CD4-positive, alpha-beta memory T cell (primary cell): ENCODE data around the gene RIOX2. TPM values are rescaled to one million over a fixed set of nuclear protein-coding genes. Genes with fewer than 3 reads are reported as not detected.
"Not testable (repeated sequence)": the region's sequence is repeated elsewhere in the genome, so short reads cannot be mapped to it uniquely, and the experiment has no call there.

Experiments used
- CTCF ChIA-PET: fragments of 350-600 bp; sonication (Branson Sonifier 250); formaldehyde crosslinking; loops from one replicate; lab custom pipeline; 2021; ENCODE audit warnings: inconsistent platforms; ENCODE audit not compliant: partially characterized antibody; lab: Charles Lee
- POLR2A ChIA-PET: fragments of 350-600 bp; sonication (Branson Sonifier 250); formaldehyde crosslinking; loops from one replicate; lab custom pipeline; 2021; ENCODE audit not compliant: partially characterized antibody; lab: Charles Lee
- DNase-seq, 5 donors: peaks; one replicate each; pipeline versions ENCODE4 v3.0.0 to v3.0.0-alpha.2; 2020 to 2022; ENCODE audit warnings: mixed read lengths in 1 of 5
- H3K27ac ChIP-seq: one replicate; pipeline ENCODE4 v1.7.0; 2013; ENCODE audit warnings: low read depth, low read length
- H3K27me3 ChIP-seq: 2 replicates; pipeline ENCODE4 v1.7.0; 2013; ENCODE audit warnings: mild to moderate bottlenecking, low read length, moderate library complexity; ENCODE audit not compliant: insufficient read depth
- H3K36me3 ChIP-seq: 2 replicates; pipeline ENCODE4 v1.7.0; 2013; ENCODE audit warnings: mild to moderate bottlenecking, low read length, moderate library complexity; ENCODE audit not compliant: insufficient read depth
- H3K4me1 ChIP-seq: 2 replicates; pipeline ENCODE4 v1.7.0; 2013; ENCODE audit warnings: mild to moderate bottlenecking, low read length, moderate library complexity; ENCODE audit not compliant: insufficient read depth
- H3K4me3 ChIP-seq, 2 donors: one replicate each; pipeline ENCODE4 v1.7.0; 2013; ENCODE audit warnings: low read length in 2 of 2, mild to moderate bottlenecking in 1 of 2
- H3K9me3 ChIP-seq, 2 donors: one replicate each; pipeline ENCODE4 v1.7.0; 2013; ENCODE audit warnings: low read length in 2 of 2, control low read depth in 1 of 2; ENCODE audit not compliant: control insufficient read depth in 1 of 2
- H3K27ac Mint-ChIP-seq, 7 donors: one replicate each; pipeline ENCODE4 v1.8.0; 2020 to 2021; ENCODE audit warnings: mixed read lengths in 7 of 7, mild to moderate bottlenecking in 6 of 7, inconsistent platforms in 3 of 7, moderate library complexity in 3 of 7
- H3K27me3 Mint-ChIP-seq, 2 donors: one replicate each; pipeline ENCODE4 v1.8.0; 2020 to 2021; ENCODE audit warnings: mixed read lengths in 2 of 2
- H3K36me3 Mint-ChIP-seq, 2 donors: one replicate each; pipeline ENCODE4 v1.8.0; 2020 to 2021; ENCODE audit warnings: mixed read lengths in 2 of 2, inconsistent platforms in 1 of 2, mild to moderate bottlenecking in 1 of 2
- H3K4me1 Mint-ChIP-seq, 4 donors: one replicate each; pipeline ENCODE4 v1.8.0; 2020 to 2021; ENCODE audit warnings: mixed read lengths in 4 of 4, mild to moderate bottlenecking in 1 of 4
- H3K4me3 Mint-ChIP-seq, 8 donors: one replicate each; pipeline ENCODE4 v1.8.0; 2020 to 2021; ENCODE audit warnings: mixed read lengths in 8 of 8, mild to moderate bottlenecking in 7 of 8, moderate library complexity in 6 of 8, inconsistent platforms in 3 of 8
- H3K9me3 Mint-ChIP-seq, 8 donors: one replicate each; pipeline ENCODE4 v1.8.0; 2020 to 2021; ENCODE audit warnings: mixed read lengths in 8 of 8, mild to moderate bottlenecking in 5 of 8, inconsistent platforms in 3 of 8, moderate library complexity in 1 of 8
- intact Hi-C: fragments of 100-400 bp; cut with micrococcal nuclease; formaldehyde crosslinking; loops from one replicate; pipeline ENCODE4 v1.15.1; 2023
- polyA plus RNA-seq, 2 donors: library from polyadenylated mRNA; unstranded; fragments of 300-500 nt; fragmentation: Illumina TruSeq; gene quantifications; one replicate each; pipeline ENCODE4 v1.2.3, GENCODE V29; 2021
- total RNA-seq, 2 experiments: library from RNA; stranded (reverse); gene quantifications; one replicate each; pipeline ENCODE4 v1.2.3, GENCODE V29; 2021

The RIOX2 gene
- total and polyA plus RNA-seq, 4 experiments from 2014 or later: 32.2 to 43.0 (median 37.3) TPM

GRCh38 chr3:97917813-97918536 lies 54.3 kb downstream of the RIOX2 start:
- Mint-ChIP-seq H3K36me3 (peaks cover 35 to 81% of the 10 kb centered on the region in 2 donors), H3K27me3 (no peaks in the 10 kb centered on the region), H3K9me3 (peaks cover 0 to 2% (median 0%) of the 10 kb centered on the region in 8 donors), H3K27ac (peak overlapping the region in 2 of 7 donors; percentile 39 to 69), H3K4me1 (peaks cover 9 to 19% (median 14%) of the 10 kb centered on the region in 4 donors), H3K4me3 (no peak overlapping the region)
- DNase-seq: no peak
- Histone ChIP-seq H3K9me3 (no peaks in the 10 kb centered on the region), H3K36me3 (no peaks in the 10 kb centered on the region), H3K27me3 (no peaks in the 10 kb centered on the region), H3K4me1 (peaks cover 17% of the 10 kb centered on the region), H3K4me3 (no peak overlapping the region), H3K27ac (no peak overlapping the region)
- CTCF ChIA-PET: no interaction called here
- intact Hi-C loops: no loop called here
- POLR2A ChIA-PET: no interaction called here

DNA sequence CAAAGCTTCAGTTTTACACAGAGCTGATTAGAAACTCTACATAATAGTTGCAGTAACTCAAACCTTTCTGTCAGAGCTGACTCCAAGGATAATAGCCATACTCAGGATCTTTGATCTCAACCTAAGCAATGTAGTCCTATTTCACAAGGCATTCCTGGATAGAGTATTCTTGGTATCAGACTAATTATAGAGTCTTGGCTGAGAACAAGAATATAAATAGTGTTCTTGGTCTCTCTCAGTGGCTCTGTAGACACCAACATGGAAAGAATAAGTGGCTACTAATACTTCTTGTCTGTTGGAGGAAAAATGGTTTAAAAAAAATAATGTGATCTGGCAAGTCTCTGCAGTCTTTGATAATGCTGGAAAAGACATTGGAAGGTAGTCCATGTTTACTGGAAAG lies 55.7 kb downstream of the RIOX2 start:
- Histone ChIP-seq H3K4me3 (no peak overlapping the region), H3K36me3 (no peaks in the 10 kb centered on the region), H3K27me3 (no peaks in the 10 kb centered on the region), H3K9me3 (no peaks in the 10 kb centered on the region), H3K27ac (no peak overlapping the region), H3K4me1 (peaks cover 31% of the 10 kb centered on the region)
- no peak for DNase-seq
- Mint-ChIP-seq H3K27ac (no peak overlapping the region), H3K36me3 (peaks cover 30 to 71% of the 10 kb centered on the region in 2 donors), H3K27me3 (no peaks in the 10 kb centered on the region), H3K4me1 (peaks cover 15 to 26% (median 21%) of the 10 kb centered on the region in 4 donors), H3K4me3 (no peak overlapping the region), H3K9me3 (peaks cover 0 to 2% (median 0%) of the 10 kb centered on the region in 8 donors)
- ChIA-PET CTCF (interaction anchor here (0.7 kb wide), 1 partner anchor 104 kb away, joined by 4 read pairs; no protein-coding TSS in a partner anchor), POLR2A (no interaction called here)
- intact Hi-C loops: no loop called here

- Histone ChIP-seq H3K4me1 (peaks cover 45% of the 10 kb centered on the region), H3K36me3 (no peaks in the 10 kb centered on the region), H3K9me3 (no peaks in the 10 kb centered on the region), H3K27me3 (no peaks in the 10 kb centered on the region), H3K27ac (no peak overlapping the region), H3K4me3 (no peak overlapping the region)
- DNase-seq: no peak
- peaks cover 0 to 9% (median 3%) of the 10 kb centered on the region in 8 donors for H3K9me3 Mint-ChIP-seq
- H3K27me3 Mint-ChIP-seq: no peaks in the 10 kb centered on the region
- H3K4me1 Mint-ChIP-seq: peaks cover 27 to 42% (median 34%) of the 10 kb centered on the region in 4 donors
- peaks cover 25 to 59% of the 10 kb centered on the region in 2 donors for H3K36me3 Mint-ChIP-seq
- intact Hi-C loops: loop anchor here (5.0 kb wide), 1 partner anchor 42 kb away; no protein-coding TSS in a partner anchor
- peak overlapping the region in 3 of 7 donors; percentile 3 to 61 (median 54) for H3K27ac Mint-ChIP-seq
- CTCF ChIA-PET: interaction anchor here (1.4 kb wide), 1 partner anchor 120 kb away, joined by 3 read pairs; no protein-coding TSS in a partner anchor
- POLR2A ChIA-PET: interaction anchor here (0.7 to 2.3 kb wide), 5 partner anchors 53 to 1904 kb away, joined by 3 to 13 read pairs (median 3); partner anchors contain the start of genes CMSS1 and CRYBG3
- peak overlapping the region in 1 of 8 donors; percentile 13 for H3K4me3 Mint-ChIP-seq
Measured at GRCh38 chr3:97914388-97914787, 57.8 kb downstream of the RIOX2 start.

GRCh38 chr3:97911459-97911858 lies 60.8 kb downstream of the RIOX2 start:
- no peaks in the 10 kb centered on the region for H3K36me3 ChIP-seq
- ChIA-PET CTCF (interaction anchor here (1.0 to 2.1 kb wide), 3 partner anchors 32 to 110 kb away, joined by 3 to 8 read pairs (median 3); partner anchors contain the start of gene CRYBG3), POLR2A (interaction anchor here (0.8 to 2.7 kb wide), 9 partner anchors 9 to 612 kb away, joined by 3 to 26 read pairs (median 4); partner anchors contain the start of genes CLDND1 and CRYBG3)
- no peak for DNase-seq
- Mint-ChIP-seq H3K4me3 (peak overlapping the region; percentile 36 to 91 (median 88)), H3K36me3 (peaks cover 7 to 33% of the 10 kb centered on the region in 2 donors), H3K4me1 (peaks cover 27 to 42% (median 34%) of the 10 kb centered on the region in 4 donors), H3K27ac (peak overlapping the region; percentile 92 to 97 (median 96)), H3K9me3 (peaks cover 0 to 17% (median 8%) of the 10 kb centered on the region in 8 donors), H3K27me3 (no peaks in the 10 kb centered on the region)
- H3K4me3 ChIP-seq: no peak overlapping the region
- peaks cover 45% of the 10 kb centered on the region for H3K4me1 ChIP-seq
- no peaks in the 10 kb centered on the region for H3K27me3 ChIP-seq
- H3K9me3 ChIP-seq: no peaks in the 10 kb centered on the region
- H3K27ac ChIP-seq: peak overlapping the region; percentile 34
- intact Hi-C loops: loop anchor here (1.0 to 5.0 kb wide), 2 partner anchors 39 to 60 kb away; no protein-coding TSS in a partner anchor

DNA sequence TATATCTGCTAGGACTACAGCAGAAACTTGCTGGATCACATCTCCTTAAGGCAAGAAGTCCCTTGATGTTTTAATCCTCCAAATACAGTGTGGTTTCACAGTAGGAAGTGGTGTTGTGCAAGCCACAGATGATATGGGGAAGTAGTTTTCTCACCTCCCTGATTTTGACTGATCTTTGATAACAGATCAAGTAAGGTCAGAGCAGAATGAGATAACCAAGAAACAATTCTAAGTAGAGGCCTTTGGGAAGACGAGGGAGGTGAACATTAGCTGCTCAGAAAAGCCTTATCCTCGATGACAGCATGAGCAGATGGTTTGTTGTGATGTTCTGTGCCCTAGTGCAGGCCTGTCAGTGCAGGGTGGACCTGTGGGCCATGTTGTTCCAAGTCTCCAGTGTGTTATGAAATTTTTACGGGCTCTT lies 61.3 kb downstream of the RIOX2 start:
- Mint-ChIP-seq H3K27me3 (no peaks in the 10 kb centered on the region), H3K4me3 (peak overlapping the region; percentile 77 to 91 (median 88)), H3K27ac (peak overlapping the region; percentile 92 to 97 (median 96)), H3K36me3 (peaks cover 7 to 29% of the 10 kb centered on the region in 2 donors), H3K9me3 (peaks cover 0 to 17% (median 8%) of the 10 kb centered on the region in 8 donors), H3K4me1 (peaks cover 27 to 42% (median 34%) of the 10 kb centered on the region in 4 donors)
- intact Hi-C loops: loop anchor here (1.0 to 5.0 kb wide), 3 partner anchors 39 to 90 kb away; no protein-coding TSS in a partner anchor
- Histone ChIP-seq H3K4me1 (peaks cover 45% of the 10 kb centered on the region), H3K36me3 (no peaks in the 10 kb centered on the region), H3K4me3 (no peak overlapping the region), H3K27me3 (no peaks in the 10 kb centered on the region), H3K27ac (peak overlapping the region; percentile 34), H3K9me3 (no peaks in the 10 kb centered on the region)
- ChIA-PET POLR2A (interaction anchor here (0.8 to 2.7 kb wide), 9 partner anchors 9 to 612 kb away, joined by 3 to 26 read pairs (median 5); partner anchors contain the start of genes CLDND1 and CRYBG3), CTCF (interaction anchor here (0.6 to 2.1 kb wide), 3 partner anchors 90 to 117 kb away, joined by 3 to 8 read pairs (median 3); partner anchors contain the start of gene CRYBG3)
- peak in 4 of 5 donors; percentile 58 to 68 (median 62) for DNase-seq

GRCh38 chr3:97910236-97910831 lies 61.9 kb downstream of the RIOX2 start:
- H3K27ac Mint-ChIP-seq: peak overlapping the region; percentile 92 to 97 (median 96)
- intact Hi-C loops: loop anchor here (1.0 to 5.0 kb wide), 2 partner anchors 38 to 89 kb away; no protein-coding TSS in a partner anchor
- Histone ChIP-seq H3K4me3 (peak overlapping the region in 1 of 2 donors; percentile 41), H3K4me1 (peaks cover 45% of the 10 kb centered on the region), H3K27ac (peak overlapping the region; percentile 34)
- CTCF ChIA-PET: interaction anchor here (0.6 to 2.1 kb wide), 3 partner anchors 89 to 117 kb away, joined by 3 to 8 read pairs (median 3); partner anchors contain the start of gene CRYBG3
- H3K36me3 ChIP-seq, H3K27me3 ChIP-seq, H3K27me3 Mint-ChIP-seq, H3K9me3 ChIP-seq: not testable (repeated sequence)
- H3K36me3 Mint-ChIP-seq: peaks cover 7 to 26% of the 10 kb centered on the region in 2 donors
- peak overlapping the region; percentile 77 to 91 (median 88) for H3K4me3 Mint-ChIP-seq
- POLR2A ChIA-PET: interaction anchor here (1.3 to 2.7 kb wide), 6 partner anchors 9 to 94 kb away, joined by 4 to 26 read pairs (median 5); partner anchors contain the start of gene CRYBG3
- peaks cover 0 to 17% (median 8%) of the 10 kb centered on the region in 8 donors for H3K9me3 Mint-ChIP-seq
- peaks cover 26 to 41% (median 34%) of the 10 kb centered on the region in 4 donors for H3K4me1 Mint-ChIP-seq
- DNase-seq: peak; percentile 51 to 79 (median 64)
